ENCODE results near the gene U2AF2.

DNA sequence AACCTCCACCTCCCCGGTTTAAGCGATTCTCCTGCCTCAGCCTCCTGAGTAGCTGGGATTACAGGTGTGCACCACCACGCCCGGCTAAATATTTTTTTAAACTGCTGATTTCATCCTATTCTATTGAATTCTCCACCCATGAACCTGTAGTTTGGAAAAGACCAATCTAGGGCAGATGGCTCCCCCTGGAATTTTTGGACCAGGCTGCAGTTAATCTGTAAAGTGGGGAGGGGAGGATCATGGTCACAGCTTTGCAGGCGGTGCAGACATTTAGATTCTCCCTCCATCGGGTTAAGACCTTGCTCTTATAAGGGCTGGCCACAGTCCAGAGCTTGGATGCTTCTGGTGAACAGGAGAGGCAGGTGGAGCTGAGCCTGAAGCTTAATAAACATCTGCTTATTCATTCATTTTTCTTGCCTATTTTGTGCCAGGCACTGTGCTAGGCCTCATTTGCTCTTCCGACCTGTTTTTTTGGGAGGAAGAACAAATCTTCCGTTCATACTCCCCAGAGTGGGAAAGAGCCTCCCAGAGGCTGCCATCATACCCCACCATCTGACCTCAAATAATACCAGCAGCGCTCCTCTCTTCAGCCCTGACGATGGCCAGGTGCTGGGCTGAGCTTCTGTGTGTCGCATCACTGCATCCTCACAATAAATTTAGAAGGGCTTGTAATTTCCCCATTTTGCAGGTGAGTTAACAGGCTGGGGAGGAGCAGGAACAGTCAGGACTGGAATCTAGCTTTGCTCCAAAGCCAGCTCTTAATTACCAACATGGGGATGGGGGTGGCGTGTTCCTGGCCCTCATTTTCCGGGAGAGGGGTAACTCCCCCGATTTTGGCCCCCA lies 7.7 kb upstream of the U2AF2 start:
- TF ChIP-seq, protein P1, sequence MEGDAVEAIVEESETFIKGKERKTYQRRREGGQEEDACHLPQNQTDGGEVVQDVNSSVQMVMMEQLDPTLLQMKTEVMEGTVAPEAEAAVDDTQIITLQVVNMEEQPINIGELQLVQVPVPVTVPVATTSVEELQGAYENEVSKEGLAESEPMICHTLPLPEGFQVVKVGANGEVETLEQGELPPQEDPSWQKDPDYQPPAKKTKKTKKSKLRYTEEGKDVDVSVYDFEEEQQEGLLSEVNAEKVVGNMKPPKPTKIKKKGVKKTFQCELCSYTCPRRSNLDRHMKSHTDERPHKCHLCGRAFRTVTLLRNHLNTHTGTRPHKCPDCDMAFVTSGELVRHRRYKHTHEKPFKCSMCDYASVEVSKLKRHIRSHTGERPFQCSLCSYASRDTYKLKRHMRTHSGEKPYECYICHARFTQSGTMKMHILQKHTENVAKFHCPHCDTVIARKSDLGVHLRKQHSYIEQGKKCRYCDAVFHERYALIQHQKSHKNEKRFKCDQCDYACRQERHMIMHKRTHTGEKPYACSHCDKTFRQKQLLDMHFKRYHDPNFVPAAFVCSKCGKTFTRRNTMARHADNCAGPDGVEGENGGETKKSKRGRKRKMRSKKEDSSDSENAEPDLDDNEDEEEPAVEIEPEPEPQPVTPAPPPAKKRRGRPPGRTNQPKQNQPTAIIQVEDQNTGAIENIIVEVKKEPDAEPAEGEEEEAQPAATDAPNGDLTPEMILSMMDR (IDR thresholded peaks at IDR 0.05) = no peak
- TF ChIP-seq POLR2A (IDR thresholded peaks at IDR 0.05) = no peak
